ENCODE results near the gene PRPF8.
"Not testable (repeated sequence)": the region's sequence is repeated elsewhere in the genome, so short reads cannot be mapped to it uniquely, and the experiment has no call there.

PRPF8 gene

DNA sequence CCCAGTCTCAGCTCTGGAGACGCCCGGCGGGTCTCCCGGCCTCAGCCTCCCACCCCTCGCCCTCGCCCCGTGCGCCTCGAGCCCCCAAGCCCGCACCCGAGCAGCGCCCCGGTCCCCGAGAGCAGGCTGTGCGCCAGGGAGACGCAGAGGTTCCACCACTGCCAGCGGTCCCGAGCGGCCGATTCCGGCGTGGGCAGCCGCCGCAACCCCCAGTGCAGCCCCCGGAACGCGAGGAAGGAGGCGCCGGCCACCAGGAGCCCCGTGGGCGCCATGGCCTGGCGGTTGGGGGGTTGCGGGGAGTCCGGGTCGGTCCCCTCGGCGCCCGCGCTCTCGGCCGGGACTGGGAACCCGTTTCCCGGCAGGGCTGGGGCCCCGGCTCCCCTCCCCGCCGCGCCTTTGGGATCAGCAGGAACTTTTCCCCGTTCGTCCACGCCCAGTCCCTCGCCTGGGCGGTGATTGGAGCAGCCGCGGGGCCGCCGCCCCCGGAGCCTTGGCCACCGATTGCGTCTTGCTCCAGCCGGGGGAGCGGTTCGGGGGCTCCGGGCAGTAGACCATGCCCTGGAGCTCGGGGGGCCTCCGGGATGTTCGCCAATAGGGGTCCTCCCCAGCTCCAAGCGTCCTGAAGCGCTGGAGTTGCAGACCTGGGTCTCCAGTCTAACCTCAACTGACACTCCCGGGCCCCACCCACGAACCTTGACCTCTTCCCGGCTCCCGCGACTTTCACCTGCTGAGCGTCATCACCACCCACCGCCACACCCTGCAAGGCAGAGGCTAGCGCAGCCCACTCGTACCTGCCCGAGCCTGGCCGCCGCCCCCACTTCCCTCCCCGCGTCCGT lies 25.5 kb upstream of the PRPF8 start, which contains the start of gene TLCD2:
TSS of gene TLCD2 (minus strand) at position 407 of the 836 bp plus-strand sequence. CDS start at position 272, 135 bp downstream.
- Histone ChIP-seq H3K4me3 (ENCODE audit: low read length in 2 of 2) (peak within 1 kb of the TSS; percentile 65 to 82), H3K9ac (ENCODE audit: low read depth in 1 of 2, low read length in 2 of 2) (peak within 1 kb of the TSS; percentile 72 to 98), H3K27me3 (ENCODE audit: control insufficient read depth in 2 of 2, insufficient read depth in 2 of 2, low read length in 2 of 2) (no peaks in the 10 kb centered on the region), H3K4me1 (ENCODE audit: control insufficient read depth in 2 of 2, insufficient read depth in 2 of 2, low read length in 2 of 2) (peaks cover 32 to 35% of the 10 kb centered on the region in 2 donors), H3K27ac (ENCODE audit: low read depth in 2 of 2, low read length in 2 of 2) (peak within 1 kb of the TSS; percentile 92 to 95), H3K9me3 (ENCODE audit: control insufficient read depth in 2 of 2, low read length in 2 of 2) (no peaks in the 10 kb centered on the region), H3K36me3 (ENCODE audit: control insufficient read depth in 2 of 2, insufficient read depth in 2 of 2, low read length in 2 of 2) (peaks cover 25 to 27% of the 10 kb centered on the region in 2 donors)

DNA sequence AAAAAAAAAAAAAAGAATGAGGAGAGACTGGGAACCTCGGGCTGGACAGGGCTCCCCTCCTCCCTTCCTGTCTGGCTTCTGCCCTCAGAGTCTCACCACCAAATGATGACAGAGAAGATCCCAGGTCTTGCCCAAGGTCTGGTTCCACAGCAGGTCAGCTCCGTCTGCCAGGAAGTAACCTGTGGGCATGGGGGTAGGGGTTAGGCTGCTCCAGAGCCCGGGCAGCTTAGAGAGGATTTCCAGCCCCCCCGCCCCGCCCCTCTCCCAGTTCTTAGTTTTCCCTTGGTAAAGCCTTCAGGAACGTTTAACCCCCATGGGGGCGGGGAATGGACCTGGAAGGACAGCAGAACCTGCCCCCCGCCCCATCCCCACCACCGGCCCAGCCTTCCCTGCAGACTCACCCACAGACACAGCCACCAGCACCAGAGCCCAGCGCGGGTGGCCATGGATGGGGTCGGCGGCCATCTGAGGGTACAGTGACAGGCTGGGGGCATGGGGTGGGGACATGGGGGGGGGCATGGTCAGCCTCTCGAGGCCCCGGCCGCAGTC lies 24.8 kb upstream of the PRPF8 start:
- Histone ChIP-seq H3K4me1 (ENCODE audit: control insufficient read depth in 2 of 2, insufficient read depth in 2 of 2, low read length in 2 of 2) (peaks cover 27 to 30% of the 10 kb centered on the region in 2 donors), H3K4me3 (ENCODE audit: low read length in 2 of 2) (peak overlapping the region; percentile 65 to 82), H3K9me3 (ENCODE audit: control insufficient read depth in 2 of 2, low read length in 2 of 2) (no peaks in the 10 kb centered on the region), H3K27ac (ENCODE audit: low read depth in 2 of 2, low read length in 2 of 2) (peak overlapping the region; percentile 92 to 95), H3K36me3 (ENCODE audit: control insufficient read depth in 2 of 2, insufficient read depth in 2 of 2, low read length in 2 of 2) (peaks cover 25 to 27% of the 10 kb centered on the region in 2 donors), H3K9ac (ENCODE audit: low read depth in 1 of 2, low read length in 2 of 2) (peak overlapping the region in 1 of 2 donors; percentile 98), H3K27me3 (ENCODE audit: control insufficient read depth in 2 of 2, insufficient read depth in 2 of 2, low read length in 2 of 2) (no peaks in the 10 kb centered on the region)

DNA sequence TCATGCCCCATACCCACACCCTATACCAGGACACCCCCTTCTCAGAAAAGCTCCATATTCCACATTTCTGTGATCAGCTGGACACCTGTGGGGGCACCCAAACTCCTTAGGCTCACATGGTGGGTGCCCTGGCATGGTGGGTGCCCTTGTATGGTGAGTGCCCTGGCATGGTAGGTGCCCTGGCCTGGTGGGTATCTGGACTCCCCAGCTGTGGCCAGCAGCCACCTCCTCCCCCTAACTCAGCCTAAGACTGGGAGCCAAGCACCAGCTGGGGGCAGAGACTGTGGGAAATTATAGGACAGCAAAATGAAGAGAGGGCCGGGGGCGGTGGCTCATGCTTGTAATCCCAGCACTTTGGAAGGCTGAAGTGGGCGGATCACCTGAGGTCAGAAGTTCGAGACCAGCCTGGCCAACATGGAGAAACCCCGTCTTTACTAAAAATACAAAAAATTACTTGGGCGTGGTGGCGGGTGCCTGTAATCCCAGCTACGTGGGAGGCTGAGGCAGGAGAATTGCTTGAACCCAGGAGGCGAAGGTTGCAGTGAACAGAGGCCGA lies 24.2 kb upstream of the PRPF8 start:
- peaks cover 25 to 27% of the 10 kb centered on the region in 2 donors for H3K36me3 ChIP-seq (ENCODE audit: control insufficient read depth in 2 of 2, insufficient read depth in 2 of 2, low read length in 2 of 2)
- H3K27me3 ChIP-seq (ENCODE audit: control insufficient read depth in 2 of 2, insufficient read depth in 2 of 2, low read length in 2 of 2); H3K4me3 ChIP-seq (ENCODE audit: low read length in 2 of 2); H3K9ac ChIP-seq (ENCODE audit: low read depth in 1 of 2, low read length in 2 of 2); H3K27ac ChIP-seq (ENCODE audit: low read depth in 2 of 2, low read length in 2 of 2); H3K9me3 ChIP-seq (ENCODE audit: control insufficient read depth in 2 of 2, low read length in 2 of 2): not testable (repeated sequence)
- H3K4me1 ChIP-seq (ENCODE audit: control insufficient read depth in 2 of 2, insufficient read depth in 2 of 2, low read length in 2 of 2), result peaks cover 21 to 25% of the 10 kb centered on the region in 2 donors

DNA sequence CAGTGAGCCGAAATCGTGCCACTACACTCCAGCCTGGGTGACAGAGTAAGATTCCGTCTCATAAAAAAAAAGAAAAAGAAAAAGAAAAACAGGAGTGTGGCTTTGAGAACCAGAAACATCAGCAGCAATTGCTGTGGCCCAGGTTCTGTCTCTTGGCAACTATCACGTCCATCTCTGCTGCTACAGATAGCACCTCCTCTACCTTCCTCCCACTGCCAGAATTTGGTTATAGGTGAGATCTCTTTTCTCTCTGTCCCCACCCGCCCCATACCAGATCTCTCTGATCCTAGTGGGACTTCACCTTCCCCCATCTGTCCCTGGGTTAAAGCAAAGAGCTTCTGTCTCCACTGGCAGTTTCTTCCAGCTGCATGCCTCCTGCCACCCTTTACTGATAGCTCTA lies 22.4 kb upstream of the PRPF8 start:
- H3K4me3 ChIP-seq (ENCODE audit: low read length in 2 of 2), result no peak overlapping the region
- H3K4me1 ChIP-seq (ENCODE audit: control insufficient read depth in 2 of 2, insufficient read depth in 2 of 2, low read length in 2 of 2), result peaks cover 5 to 11% of the 10 kb centered on the region in 2 donors
- H3K27ac ChIP-seq (ENCODE audit: low read depth in 2 of 2, low read length in 2 of 2), result no peak overlapping the region
- no peaks in the 10 kb centered on the region for H3K9me3 ChIP-seq (ENCODE audit: control insufficient read depth in 2 of 2, low read length in 2 of 2)
- no peaks in the 10 kb centered on the region for H3K27me3 ChIP-seq (ENCODE audit: control insufficient read depth in 2 of 2, insufficient read depth in 2 of 2, low read length in 2 of 2)
- H3K36me3 ChIP-seq (ENCODE audit: control insufficient read depth in 2 of 2, insufficient read depth in 2 of 2, low read length in 2 of 2), result peaks cover 10 to 11% of the 10 kb centered on the region in 2 donors
- H3K9ac ChIP-seq (ENCODE audit: low read depth in 1 of 2, low read length in 2 of 2), result no peak overlapping the region

DNA sequence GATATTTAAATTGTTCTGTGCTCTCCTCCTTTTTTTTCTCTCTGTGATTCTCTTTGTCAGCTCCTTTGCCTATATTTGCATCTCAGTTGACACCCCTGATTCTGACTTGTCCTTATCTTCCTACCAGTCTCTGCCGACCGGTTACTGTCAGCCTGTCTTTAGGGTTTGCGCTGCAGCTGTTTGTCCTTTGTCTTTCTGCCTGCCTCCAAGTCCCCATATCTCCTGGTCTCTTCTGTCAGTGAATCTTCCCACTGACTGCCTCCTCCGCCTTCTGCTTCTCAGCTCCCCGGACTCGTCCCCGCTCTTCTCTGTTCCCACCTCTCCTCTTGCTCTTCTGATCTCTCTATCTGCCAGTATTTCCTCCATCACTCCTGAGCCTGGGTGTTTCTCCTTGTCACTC lies 20.3 kb upstream of the PRPF8 start:
- no peak overlapping the region for H3K27ac ChIP-seq (ENCODE audit: low read depth in 2 of 2, low read length in 2 of 2)
- peaks cover 6 to 9% of the 10 kb centered on the region in 2 donors for H3K36me3 ChIP-seq (ENCODE audit: control insufficient read depth in 2 of 2, insufficient read depth in 2 of 2, low read length in 2 of 2)
- no peak overlapping the region for H3K4me3 ChIP-seq (ENCODE audit: low read length in 2 of 2)

DNA sequence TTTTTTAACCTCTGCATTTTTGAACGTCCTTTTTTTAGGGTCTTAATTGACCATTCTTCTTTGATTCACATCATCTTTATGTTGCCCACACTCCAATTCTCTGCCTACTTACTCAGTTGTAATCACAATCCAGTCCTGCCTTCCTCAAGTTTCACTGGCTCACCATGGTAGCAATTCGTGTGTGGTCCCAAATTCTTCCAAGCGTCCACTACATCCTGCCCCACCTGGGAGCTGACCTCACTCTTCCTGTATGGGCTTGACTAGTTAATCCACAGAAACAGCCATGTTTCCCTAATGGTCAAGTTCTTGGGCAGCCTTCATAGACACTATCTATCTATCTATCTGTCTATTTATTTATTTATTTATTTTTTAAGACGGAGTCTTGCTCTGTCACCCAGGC lies 18.4 kb upstream of the PRPF8 start:
- no peaks in the 10 kb centered on the region for H3K27me3 ChIP-seq (ENCODE audit: control insufficient read depth in 2 of 2, insufficient read depth in 2 of 2, low read length in 2 of 2)
- H3K27ac ChIP-seq (ENCODE audit: low read depth in 2 of 2, low read length in 2 of 2), result no peak overlapping the region
- H3K9ac ChIP-seq (ENCODE audit: low read depth in 1 of 2, low read length in 2 of 2), result no peak overlapping the region
- H3K4me1 ChIP-seq (ENCODE audit: control insufficient read depth in 2 of 2, insufficient read depth in 2 of 2, low read length in 2 of 2), result no peaks in the 10 kb centered on the region
- H3K4me3 ChIP-seq (ENCODE audit: low read length in 2 of 2), result no peak overlapping the region
- H3K9me3 ChIP-seq (ENCODE audit: control insufficient read depth in 2 of 2, low read length in 2 of 2), result no peaks in the 10 kb centered on the region
- H3K36me3 ChIP-seq (ENCODE audit: control insufficient read depth in 2 of 2, insufficient read depth in 2 of 2, low read length in 2 of 2), result peaks cover 5 to 7% of the 10 kb centered on the region in 2 donors

More for the DNA sequence above, 20.3 kb upstream of the PRPF8 start:
- Histone ChIP-seq H3K9ac (ENCODE audit: low read depth in 1 of 2, low read length in 2 of 2) (no peak overlapping the region), H3K27me3 (ENCODE audit: control insufficient read depth in 2 of 2, insufficient read depth in 2 of 2, low read length in 2 of 2) (no peaks in the 10 kb centered on the region), H3K9me3 (ENCODE audit: control insufficient read depth in 2 of 2, low read length in 2 of 2) (no peaks in the 10 kb centered on the region), H3K4me1 (ENCODE audit: control insufficient read depth in 2 of 2, insufficient read depth in 2 of 2, low read length in 2 of 2) (peaks cover 2 to 3% of the 10 kb centered on the region in 2 donors)

DNA sequence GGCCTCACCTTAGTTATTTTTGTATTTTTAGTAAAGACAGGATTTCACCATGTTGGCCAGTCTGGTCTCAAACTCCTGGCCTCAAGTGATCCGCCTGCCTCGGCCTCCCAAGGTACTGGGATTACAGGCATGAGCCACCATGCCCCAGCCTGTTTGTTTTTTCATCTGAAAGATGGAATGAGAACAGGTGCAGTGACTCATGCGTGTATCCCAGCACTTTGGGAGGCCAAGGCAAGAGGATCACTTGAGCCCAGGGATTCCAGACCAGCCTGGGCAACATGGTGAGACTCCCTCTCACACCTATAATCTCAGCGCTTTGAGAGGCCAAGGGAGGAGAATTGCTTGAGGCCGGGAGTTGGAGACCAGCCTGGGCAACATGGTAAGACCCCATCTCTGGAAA lies 15.2 kb upstream of the PRPF8 start:
- H3K9me3 ChIP-seq (ENCODE audit: control insufficient read depth in 2 of 2, low read length in 2 of 2); H3K9ac ChIP-seq (ENCODE audit: low read depth in 1 of 2, low read length in 2 of 2); H3K4me1 ChIP-seq (ENCODE audit: control insufficient read depth in 2 of 2, insufficient read depth in 2 of 2, low read length in 2 of 2); H3K27ac ChIP-seq (ENCODE audit: low read depth in 2 of 2, low read length in 2 of 2); H3K27me3 ChIP-seq (ENCODE audit: control insufficient read depth in 2 of 2, insufficient read depth in 2 of 2, low read length in 2 of 2); H3K4me3 ChIP-seq (ENCODE audit: low read length in 2 of 2); H3K36me3 ChIP-seq (ENCODE audit: control insufficient read depth in 2 of 2, insufficient read depth in 2 of 2, low read length in 2 of 2): not testable (repeated sequence)

DNA sequence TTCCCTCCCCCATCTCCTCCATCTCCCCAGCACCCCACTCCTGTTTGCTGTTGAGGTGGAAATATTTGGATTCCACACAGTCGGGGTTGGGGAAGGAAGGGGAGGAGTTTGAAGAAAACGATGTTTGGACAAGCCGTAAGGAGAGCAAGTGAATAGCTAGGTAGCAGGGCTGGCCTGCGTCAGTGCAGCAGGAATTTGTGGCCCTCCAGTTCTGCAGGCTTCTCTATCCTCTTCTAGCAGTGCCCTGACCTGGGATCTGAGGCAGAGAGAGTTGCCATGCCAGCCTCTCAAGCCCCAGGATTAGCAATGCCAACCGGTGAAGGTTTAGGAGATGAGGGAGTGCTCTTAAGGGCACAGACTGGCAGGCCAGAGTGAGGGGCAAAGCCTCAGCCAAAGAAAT lies 13.0 kb upstream of the PRPF8 start:
- Histone ChIP-seq H3K36me3 (ENCODE audit: control insufficient read depth in 2 of 2, insufficient read depth in 2 of 2, low read length in 2 of 2) (no peaks in the 10 kb centered on the region), H3K27me3 (ENCODE audit: control insufficient read depth in 2 of 2, insufficient read depth in 2 of 2, low read length in 2 of 2) (no peaks in the 10 kb centered on the region), H3K9me3 (ENCODE audit: control insufficient read depth in 2 of 2, low read length in 2 of 2) (no peaks in the 10 kb centered on the region), H3K4me1 (ENCODE audit: control insufficient read depth in 2 of 2, insufficient read depth in 2 of 2, low read length in 2 of 2) (no peaks in the 10 kb centered on the region), H3K9ac (ENCODE audit: low read depth in 1 of 2, low read length in 2 of 2) (no peak overlapping the region), H3K27ac (ENCODE audit: low read depth in 2 of 2, low read length in 2 of 2) (no peak overlapping the region), H3K4me3 (ENCODE audit: low read length in 2 of 2) (no peak overlapping the region)

DNA sequence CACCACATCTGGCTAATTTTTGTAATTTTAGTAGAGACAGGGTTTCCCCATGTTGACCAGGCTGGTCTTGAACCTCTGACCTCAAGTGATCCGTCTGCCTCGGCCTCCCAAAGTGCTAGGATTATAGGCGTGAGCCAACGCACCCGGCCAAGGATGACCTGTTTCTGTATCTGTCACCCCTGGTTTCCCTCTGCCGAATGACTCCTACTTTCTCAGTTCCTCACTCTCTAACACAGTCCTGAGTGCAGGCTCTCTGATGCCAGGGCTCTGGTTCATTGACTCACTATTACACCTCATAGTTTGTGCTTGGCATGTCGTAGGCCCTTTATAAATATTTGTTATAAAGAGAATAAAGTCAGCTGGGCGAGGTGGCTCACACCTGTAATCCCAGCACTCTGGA lies 10.7 kb upstream of the PRPF8 start:
- Histone ChIP-seq H3K9me3 (ENCODE audit: control insufficient read depth in 2 of 2, low read length in 2 of 2) (no peaks in the 10 kb centered on the region), H3K4me1 (ENCODE audit: control insufficient read depth in 2 of 2, insufficient read depth in 2 of 2, low read length in 2 of 2) (no peaks in the 10 kb centered on the region), H3K4me3 (ENCODE audit: low read length in 2 of 2) (no peak overlapping the region), H3K36me3 (ENCODE audit: control insufficient read depth in 2 of 2, insufficient read depth in 2 of 2, low read length in 2 of 2) (no peaks in the 10 kb centered on the region), H3K9ac (ENCODE audit: low read depth in 1 of 2, low read length in 2 of 2) (no peak overlapping the region), H3K27me3 (ENCODE audit: control insufficient read depth in 2 of 2, insufficient read depth in 2 of 2, low read length in 2 of 2) (no peaks in the 10 kb centered on the region), H3K27ac (ENCODE audit: low read depth in 2 of 2, low read length in 2 of 2) (no peak overlapping the region)

DNA sequence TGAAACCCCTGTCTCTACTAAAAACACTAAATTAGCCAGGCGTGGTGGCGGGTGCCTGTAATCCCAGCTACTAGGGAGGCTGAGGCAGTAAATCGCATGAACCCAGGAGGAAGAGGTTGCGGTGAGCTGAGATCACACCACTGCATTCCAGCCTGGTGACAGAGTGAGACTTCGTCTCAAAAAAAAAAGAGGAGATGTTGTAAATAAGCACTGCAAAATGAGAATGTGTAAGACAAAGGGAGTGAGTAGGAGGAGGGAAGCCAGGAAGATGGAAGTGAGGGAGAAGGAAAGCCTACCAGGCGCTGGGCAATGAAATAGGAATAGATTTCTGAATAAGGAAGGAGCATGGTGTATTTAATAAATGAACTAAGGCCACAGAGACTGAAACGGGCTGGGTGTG lies 8.7 kb upstream of the PRPF8 start:
- Histone ChIP-seq H3K36me3 (ENCODE audit: control insufficient read depth in 2 of 2, insufficient read depth in 2 of 2, low read length in 2 of 2) (no peaks in the 10 kb centered on the region), H3K27ac (ENCODE audit: low read depth in 2 of 2, low read length in 2 of 2) (no peak overlapping the region), H3K27me3 (ENCODE audit: control insufficient read depth in 2 of 2, insufficient read depth in 2 of 2, low read length in 2 of 2) (no peaks in the 10 kb centered on the region), H3K9ac (ENCODE audit: low read depth in 1 of 2, low read length in 2 of 2) (no peak overlapping the region), H3K9me3 (ENCODE audit: control insufficient read depth in 2 of 2, low read length in 2 of 2) (no peaks in the 10 kb centered on the region), H3K4me3 (ENCODE audit: low read length in 2 of 2) (no peak overlapping the region), H3K4me1 (ENCODE audit: control insufficient read depth in 2 of 2, insufficient read depth in 2 of 2, low read length in 2 of 2) (no peaks in the 10 kb centered on the region)

Measured in mucosa of rectum (tissue), 2 donors.